ENCODE measurements around the gene SMIM36. TPM values are rescaled to one million over a fixed set of nuclear protein-coding genes. Genes with fewer than 3 reads are reported as not detected.

Gene SMIM36
- total RNA-seq, 1 experiment from 2014 or later: not detected

DNA sequence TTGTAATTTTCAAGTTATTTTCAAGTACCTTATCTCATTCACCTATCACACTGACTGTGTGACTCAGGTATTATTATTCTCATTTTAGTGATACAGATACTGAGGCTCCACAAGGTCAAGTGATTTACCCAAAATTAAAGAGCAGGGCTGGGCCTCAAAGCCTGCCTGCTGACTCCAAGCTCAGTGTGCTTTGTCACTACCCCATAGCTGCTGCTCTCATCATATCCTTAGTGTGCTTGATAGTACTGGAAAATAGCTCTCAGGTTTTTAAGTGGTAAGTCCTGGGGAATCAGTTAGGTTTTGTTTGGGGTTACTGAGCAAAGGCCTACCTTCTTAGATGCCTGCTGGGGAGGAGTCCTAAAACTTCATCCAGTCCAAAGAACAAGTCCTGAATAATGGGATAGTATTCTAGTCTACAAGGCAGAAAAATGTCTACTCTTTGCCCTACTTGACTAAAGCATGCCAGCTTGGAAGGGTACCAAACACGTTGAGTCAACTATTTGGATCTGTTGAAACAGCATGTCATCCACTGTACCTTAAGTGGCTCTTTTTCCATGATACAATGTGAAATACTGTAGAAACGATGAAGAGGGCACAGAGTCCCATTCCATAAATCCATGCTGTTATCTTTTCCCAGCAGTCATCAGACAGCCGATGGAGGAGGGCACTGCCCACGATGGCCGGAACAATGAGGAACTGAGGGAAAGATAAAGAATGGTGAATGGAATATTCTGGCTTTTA is 100.4 kb downstream of the SMIM36 start:
- Mint-ChIP-seq H3K27me3 (ENCODE audit: low read depth) (no peaks in the 10 kb centered on the region), H3K36me3 (peaks cover 61% of the 10 kb centered on the region), H3K27ac (no peak overlapping the region), H3K9me3 (no peaks in the 10 kb centered on the region), H3K4me3 (no peak overlapping the region), H3K4me1 (peaks cover 4% of the 10 kb centered on the region; the same call in 1 of the 2 replicates)
- ChIA-PET CTCF (no interaction called here), POLR2A (no interaction called here)
- no peak for TF ChIP-seq ZNF121 (CRISPR knock-in tag; IDR thresholded peaks at IDR 0.05)
- no peak for TF ChIP-seq KAT7 (CRISPR knock-in tag; IDR thresholded peaks at IDR 0.05; ENCODE audit: borderline replicate concordance)
- no peak for TF ChIP-seq ETV6 (CRISPR knock-in tag; IDR thresholded peaks at IDR 0.05)
- TF ChIP-seq PRRX2 (CRISPR knock-in tag; IDR thresholded peaks at IDR 0.05): no peak
- no peak for TF ChIP-seq FOXP1 (CRISPR knock-in tag; IDR thresholded peaks at IDR 0.05; ENCODE audit: borderline replicate concordance)
- TF ChIP-seq, protein P1, sequence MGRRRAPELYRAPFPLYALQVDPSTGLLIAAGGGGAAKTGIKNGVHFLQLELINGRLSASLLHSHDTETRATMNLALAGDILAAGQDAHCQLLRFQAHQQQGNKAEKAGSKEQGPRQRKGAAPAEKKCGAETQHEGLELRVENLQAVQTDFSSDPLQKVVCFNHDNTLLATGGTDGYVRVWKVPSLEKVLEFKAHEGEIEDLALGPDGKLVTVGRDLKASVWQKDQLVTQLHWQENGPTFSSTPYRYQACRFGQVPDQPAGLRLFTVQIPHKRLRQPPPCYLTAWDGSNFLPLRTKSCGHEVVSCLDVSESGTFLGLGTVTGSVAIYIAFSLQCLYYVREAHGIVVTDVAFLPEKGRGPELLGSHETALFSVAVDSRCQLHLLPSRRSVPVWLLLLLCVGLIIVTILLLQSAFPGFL (CRISPR knock-in tag; IDR thresholded peaks at IDR 0.05; ENCODE audit: borderline replicate concordance): no peak
- TF ChIP-seq, protein P2, sequence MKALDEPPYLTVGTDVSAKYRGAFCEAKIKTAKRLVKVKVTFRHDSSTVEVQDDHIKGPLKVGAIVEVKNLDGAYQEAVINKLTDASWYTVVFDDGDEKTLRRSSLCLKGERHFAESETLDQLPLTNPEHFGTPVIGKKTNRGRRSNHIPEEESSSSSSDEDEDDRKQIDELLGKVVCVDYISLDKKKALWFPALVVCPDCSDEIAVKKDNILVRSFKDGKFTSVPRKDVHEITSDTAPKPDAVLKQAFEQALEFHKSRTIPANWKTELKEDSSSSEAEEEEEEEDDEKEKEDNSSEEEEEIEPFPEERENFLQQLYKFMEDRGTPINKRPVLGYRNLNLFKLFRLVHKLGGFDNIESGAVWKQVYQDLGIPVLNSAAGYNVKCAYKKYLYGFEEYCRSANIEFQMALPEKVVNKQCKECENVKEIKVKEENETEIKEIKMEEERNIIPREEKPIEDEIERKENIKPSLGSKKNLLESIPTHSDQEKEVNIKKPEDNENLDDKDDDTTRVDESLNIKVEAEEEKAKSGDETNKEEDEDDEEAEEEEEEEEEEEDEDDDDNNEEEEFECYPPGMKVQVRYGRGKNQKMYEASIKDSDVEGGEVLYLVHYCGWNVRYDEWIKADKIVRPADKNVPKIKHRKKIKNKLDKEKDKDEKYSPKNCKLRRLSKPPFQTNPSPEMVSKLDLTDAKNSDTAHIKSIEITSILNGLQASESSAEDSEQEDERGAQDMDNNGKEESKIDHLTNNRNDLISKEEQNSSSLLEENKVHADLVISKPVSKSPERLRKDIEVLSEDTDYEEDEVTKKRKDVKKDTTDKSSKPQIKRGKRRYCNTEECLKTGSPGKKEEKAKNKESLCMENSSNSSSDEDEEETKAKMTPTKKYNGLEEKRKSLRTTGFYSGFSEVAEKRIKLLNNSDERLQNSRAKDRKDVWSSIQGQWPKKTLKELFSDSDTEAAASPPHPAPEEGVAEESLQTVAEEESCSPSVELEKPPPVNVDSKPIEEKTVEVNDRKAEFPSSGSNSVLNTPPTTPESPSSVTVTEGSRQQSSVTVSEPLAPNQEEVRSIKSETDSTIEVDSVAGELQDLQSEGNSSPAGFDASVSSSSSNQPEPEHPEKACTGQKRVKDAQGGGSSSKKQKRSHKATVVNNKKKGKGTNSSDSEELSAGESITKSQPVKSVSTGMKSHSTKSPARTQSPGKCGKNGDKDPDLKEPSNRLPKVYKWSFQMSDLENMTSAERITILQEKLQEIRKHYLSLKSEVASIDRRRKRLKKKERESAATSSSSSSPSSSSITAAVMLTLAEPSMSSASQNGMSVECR (CRISPR knock-in tag; IDR thresholded peaks at IDR 0.05; ENCODE audit: borderline replicate concordance): no peak
- TF ChIP-seq JUN (CRISPR knock-in tag; IDR thresholded peaks at IDR 0.05): no peak
- TF ChIP-seq, protein P3, sequence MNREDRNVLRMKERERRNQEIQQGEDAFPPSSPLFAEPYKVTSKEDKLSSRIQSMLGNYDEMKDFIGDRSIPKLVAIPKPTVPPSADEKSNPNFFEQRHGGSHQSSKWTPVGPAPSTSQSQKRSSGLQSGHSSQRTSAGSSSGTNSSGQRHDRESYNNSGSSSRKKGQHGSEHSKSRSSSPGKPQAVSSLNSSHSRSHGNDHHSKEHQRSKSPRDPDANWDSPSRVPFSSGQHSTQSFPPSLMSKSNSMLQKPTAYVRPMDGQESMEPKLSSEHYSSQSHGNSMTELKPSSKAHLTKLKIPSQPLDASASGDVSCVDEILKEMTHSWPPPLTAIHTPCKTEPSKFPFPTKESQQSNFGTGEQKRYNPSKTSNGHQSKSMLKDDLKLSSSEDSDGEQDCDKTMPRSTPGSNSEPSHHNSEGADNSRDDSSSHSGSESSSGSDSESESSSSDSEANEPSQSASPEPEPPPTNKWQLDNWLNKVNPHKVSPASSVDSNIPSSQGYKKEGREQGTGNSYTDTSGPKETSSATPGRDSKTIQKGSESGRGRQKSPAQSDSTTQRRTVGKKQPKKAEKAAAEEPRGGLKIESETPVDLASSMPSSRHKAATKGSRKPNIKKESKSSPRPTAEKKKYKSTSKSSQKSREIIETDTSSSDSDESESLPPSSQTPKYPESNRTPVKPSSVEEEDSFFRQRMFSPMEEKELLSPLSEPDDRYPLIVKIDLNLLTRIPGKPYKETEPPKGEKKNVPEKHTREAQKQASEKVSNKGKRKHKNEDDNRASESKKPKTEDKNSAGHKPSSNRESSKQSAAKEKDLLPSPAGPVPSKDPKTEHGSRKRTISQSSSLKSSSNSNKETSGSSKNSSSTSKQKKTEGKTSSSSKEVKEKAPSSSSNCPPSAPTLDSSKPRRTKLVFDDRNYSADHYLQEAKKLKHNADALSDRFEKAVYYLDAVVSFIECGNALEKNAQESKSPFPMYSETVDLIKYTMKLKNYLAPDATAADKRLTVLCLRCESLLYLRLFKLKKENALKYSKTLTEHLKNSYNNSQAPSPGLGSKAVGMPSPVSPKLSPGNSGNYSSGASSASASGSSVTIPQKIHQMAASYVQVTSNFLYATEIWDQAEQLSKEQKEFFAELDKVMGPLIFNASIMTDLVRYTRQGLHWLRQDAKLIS (CRISPR knock-in tag; IDR thresholded peaks at IDR 0.05; ENCODE audit: borderline replicate concordance): no peak
- no peak for TF ChIP-seq ZBTB21 (CRISPR knock-in tag; IDR thresholded peaks at IDR 0.05; ENCODE audit: borderline replicate concordance)
- no peak for TF ChIP-seq CBFB (CRISPR knock-in tag; IDR thresholded peaks at IDR 0.05; ENCODE audit: low read depth)
- TF ChIP-seq EMX1 (CRISPR knock-in tag; IDR thresholded peaks at IDR 0.05): no peak
- TF ChIP-seq, protein P4, sequence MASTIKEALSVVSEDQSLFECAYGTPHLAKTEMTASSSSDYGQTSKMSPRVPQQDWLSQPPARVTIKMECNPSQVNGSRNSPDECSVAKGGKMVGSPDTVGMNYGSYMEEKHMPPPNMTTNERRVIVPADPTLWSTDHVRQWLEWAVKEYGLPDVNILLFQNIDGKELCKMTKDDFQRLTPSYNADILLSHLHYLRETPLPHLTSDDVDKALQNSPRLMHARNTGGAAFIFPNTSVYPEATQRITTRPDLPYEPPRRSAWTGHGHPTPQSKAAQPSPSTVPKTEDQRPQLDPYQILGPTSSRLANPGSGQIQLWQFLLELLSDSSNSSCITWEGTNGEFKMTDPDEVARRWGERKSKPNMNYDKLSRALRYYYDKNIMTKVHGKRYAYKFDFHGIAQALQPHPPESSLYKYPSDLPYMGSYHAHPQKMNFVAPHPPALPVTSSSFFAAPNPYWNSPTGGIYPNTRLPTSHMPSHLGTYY (CRISPR knock-in tag; IDR thresholded peaks at IDR 0.05): no peak
- TF ChIP-seq, protein P5, sequence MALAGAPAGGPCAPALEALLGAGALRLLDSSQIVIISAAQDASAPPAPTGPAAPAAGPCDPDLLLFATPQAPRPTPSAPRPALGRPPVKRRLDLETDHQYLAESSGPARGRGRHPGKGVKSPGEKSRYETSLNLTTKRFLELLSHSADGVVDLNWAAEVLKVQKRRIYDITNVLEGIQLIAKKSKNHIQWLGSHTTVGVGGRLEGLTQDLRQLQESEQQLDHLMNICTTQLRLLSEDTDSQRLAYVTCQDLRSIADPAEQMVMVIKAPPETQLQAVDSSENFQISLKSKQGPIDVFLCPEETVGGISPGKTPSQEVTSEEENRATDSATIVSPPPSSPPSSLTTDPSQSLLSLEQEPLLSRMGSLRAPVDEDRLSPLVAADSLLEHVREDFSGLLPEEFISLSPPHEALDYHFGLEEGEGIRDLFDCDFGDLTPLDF (CRISPR knock-in tag; IDR thresholded peaks at IDR 0.05): no peak
- TF ChIP-seq, protein P6, sequence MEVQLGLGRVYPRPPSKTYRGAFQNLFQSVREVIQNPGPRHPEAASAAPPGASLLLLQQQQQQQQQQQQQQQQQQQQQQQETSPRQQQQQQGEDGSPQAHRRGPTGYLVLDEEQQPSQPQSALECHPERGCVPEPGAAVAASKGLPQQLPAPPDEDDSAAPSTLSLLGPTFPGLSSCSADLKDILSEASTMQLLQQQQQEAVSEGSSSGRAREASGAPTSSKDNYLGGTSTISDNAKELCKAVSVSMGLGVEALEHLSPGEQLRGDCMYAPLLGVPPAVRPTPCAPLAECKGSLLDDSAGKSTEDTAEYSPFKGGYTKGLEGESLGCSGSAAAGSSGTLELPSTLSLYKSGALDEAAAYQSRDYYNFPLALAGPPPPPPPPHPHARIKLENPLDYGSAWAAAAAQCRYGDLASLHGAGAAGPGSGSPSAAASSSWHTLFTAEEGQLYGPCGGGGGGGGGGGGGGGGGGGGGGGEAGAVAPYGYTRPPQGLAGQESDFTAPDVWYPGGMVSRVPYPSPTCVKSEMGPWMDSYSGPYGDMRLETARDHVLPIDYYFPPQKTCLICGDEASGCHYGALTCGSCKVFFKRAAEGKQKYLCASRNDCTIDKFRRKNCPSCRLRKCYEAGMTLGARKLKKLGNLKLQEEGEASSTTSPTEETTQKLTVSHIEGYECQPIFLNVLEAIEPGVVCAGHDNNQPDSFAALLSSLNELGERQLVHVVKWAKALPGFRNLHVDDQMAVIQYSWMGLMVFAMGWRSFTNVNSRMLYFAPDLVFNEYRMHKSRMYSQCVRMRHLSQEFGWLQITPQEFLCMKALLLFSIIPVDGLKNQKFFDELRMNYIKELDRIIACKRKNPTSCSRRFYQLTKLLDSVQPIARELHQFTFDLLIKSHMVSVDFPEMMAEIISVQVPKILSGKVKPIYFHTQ (CRISPR knock-in tag; IDR thresholded peaks at IDR 0.05): no peak
- DNase-seq (ENCODE audit: low spot score) (no peak), ATAC-seq (no peak)
